Keratinocyte (primary cell): ENCODE data around the gene DIP2B.

Experiments
- EZH2 ChIP-seq: IDR thresholded peaks from one replicate; pipeline ENCODE4 v1.6.1; 2012; ENCODE audit warnings: inconsistent platforms, mild to moderate bottlenecking, low read length, moderate library complexity
- TF ChIP-seq, protein P1 (sequence below), 3 experiments: IDR thresholded peaks in 1 of 3; conservative IDR thresholded peaks in 1 of 3; optimal IDR thresholded peaks in 1 of 3; 2 replicates in 2 of 3; 3 replicates in 1 of 3; pipeline versions ENCODE3 to v1.5.1; 2011; ENCODE audit warnings: low read length in 3 of 3, mild to moderate bottlenecking in 3 of 3, moderate library complexity in 2 of 3, control low read depth in 1 of 3, inconsistent platforms in 1 of 3; ENCODE audit not compliant: insufficient read depth in 2 of 3; ENCODE audit errors: extremely low read depth in 1 of 3

GRCh38 chr12:50699154-50699553 is 194.4 kb downstream of the DIP2B start:
- TF ChIP-seq, protein P1, sequence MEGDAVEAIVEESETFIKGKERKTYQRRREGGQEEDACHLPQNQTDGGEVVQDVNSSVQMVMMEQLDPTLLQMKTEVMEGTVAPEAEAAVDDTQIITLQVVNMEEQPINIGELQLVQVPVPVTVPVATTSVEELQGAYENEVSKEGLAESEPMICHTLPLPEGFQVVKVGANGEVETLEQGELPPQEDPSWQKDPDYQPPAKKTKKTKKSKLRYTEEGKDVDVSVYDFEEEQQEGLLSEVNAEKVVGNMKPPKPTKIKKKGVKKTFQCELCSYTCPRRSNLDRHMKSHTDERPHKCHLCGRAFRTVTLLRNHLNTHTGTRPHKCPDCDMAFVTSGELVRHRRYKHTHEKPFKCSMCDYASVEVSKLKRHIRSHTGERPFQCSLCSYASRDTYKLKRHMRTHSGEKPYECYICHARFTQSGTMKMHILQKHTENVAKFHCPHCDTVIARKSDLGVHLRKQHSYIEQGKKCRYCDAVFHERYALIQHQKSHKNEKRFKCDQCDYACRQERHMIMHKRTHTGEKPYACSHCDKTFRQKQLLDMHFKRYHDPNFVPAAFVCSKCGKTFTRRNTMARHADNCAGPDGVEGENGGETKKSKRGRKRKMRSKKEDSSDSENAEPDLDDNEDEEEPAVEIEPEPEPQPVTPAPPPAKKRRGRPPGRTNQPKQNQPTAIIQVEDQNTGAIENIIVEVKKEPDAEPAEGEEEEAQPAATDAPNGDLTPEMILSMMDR (optimal IDR thresholded peaks at IDR 0.05 in 1 of 3, IDR thresholded peaks at IDR 0.05 in 1 of 3, conservative IDR thresholded peaks at IDR 0.05 in 1 of 3; ENCODE audit: extremely low read depth in 1 of 3, insufficient read depth in 2 of 3, low read length in 3 of 3): no peak
- no peak for TF ChIP-seq EZH2
